GM13977 (cell line): ENCODE data around the gene PRR15L.
"Not testable (repeated sequence)": the region's sequence is repeated elsewhere in the genome, so short reads cannot be mapped to it uniquely, and the experiment has no call there.

Experiments
- DNase-seq: peaks from one replicate; pipeline ENCODE4 v3.0.0; 2012; ENCODE audit warnings: low spot score
- in situ Hi-C: fragments of 300-500 bp; cut with MboI; formaldehyde crosslinking; loops from one replicate; pipeline ENCODE4 v1.12.0; 2022; ENCODE audit warnings: low sequenced_read_pairs, low pct_unique_long_range_greater_than_20kb, mixed read lengths, inconsistent platforms; ENCODE audit not compliant: unreplicated experiment
- TF ChIP-seq, protein P1 (sequence below): IDR thresholded peaks from 2 replicates; pipeline ENCODE4 v1.5.1; 2012; ENCODE audit warnings: mild to moderate bottlenecking, control low read depth; ENCODE audit not compliant: insufficient read depth; ENCODE audit errors: extremely low read depth, missing control alignments

PRR15L gene

DNA sequence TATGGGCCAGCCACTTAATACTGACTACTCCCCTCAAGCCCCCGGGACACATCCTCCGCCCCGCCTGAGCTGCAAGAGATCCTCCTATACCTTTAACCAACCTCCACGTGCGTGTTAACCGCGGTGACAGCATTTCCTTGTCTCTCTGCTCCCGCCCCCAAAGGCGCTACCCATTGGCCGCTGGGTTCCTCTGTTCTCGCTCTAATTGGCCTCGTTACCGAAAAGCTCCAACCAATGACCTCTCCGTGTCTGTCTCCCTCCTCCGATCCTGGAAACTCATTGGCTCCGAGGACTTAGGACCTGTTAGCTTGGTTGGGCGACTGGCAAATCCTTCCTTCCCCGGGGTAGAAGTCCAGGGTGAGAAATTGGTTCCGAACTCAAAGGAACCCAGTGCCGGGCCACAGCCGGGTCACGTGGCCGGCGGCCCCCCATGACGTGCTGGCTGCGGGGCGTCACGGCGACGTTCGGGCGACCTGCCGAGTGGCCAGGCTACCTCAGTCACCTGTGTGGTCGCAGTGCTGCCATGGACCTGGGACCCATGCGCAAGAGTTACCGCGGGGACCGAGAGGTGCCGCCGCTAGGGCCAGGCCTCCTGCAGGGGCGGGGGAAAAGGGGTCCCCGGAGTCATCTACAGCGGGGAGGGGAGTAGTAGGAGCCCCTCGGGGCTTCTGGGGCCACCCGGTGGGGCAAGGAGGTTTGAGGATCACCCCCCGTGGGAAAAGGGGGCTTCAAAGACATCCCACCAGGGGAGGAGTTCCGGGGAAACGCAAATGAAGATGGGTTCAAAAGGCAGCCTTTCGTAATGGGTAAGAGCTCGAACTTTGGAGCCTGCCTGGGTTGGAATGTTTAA, 16.2 kb downstream of the PRR15L start, which contains the start of gene PNPO:
TSS of gene PNPO (plus strand) at position 326 of the 850 bp plus-strand sequence. CDS start at position 431, 105 bp downstream.
- TF ChIP-seq, protein P1, sequence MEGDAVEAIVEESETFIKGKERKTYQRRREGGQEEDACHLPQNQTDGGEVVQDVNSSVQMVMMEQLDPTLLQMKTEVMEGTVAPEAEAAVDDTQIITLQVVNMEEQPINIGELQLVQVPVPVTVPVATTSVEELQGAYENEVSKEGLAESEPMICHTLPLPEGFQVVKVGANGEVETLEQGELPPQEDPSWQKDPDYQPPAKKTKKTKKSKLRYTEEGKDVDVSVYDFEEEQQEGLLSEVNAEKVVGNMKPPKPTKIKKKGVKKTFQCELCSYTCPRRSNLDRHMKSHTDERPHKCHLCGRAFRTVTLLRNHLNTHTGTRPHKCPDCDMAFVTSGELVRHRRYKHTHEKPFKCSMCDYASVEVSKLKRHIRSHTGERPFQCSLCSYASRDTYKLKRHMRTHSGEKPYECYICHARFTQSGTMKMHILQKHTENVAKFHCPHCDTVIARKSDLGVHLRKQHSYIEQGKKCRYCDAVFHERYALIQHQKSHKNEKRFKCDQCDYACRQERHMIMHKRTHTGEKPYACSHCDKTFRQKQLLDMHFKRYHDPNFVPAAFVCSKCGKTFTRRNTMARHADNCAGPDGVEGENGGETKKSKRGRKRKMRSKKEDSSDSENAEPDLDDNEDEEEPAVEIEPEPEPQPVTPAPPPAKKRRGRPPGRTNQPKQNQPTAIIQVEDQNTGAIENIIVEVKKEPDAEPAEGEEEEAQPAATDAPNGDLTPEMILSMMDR: peak; percentile 15
- in situ Hi-C loops: no loop called here
- DNase-seq: peak; percentile 97

DNA sequence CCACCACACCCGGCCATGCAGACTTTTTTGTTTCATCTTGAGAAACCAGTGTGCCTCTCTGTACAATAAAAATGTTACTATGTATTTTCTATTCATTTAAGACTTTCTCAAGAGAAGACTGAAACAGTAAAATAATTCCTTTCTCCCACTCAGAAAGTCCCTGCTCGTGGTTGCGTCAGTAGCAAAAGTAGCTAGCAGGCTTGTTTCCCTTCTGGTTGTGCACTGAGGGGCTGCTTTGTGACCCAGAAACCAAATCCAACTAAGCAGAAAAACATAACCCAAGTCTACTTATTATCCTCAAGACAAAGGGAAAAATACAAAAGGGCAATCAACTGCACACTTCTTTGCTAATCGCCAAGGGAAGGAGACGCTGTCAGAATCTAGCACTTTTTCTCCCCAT, 19.7 kb downstream of the PRR15L start:
- DNase-seq: peak; percentile 69
- in situ Hi-C loops: no loop called here
- TF ChIP-seq, protein P1: no peak

DNA sequence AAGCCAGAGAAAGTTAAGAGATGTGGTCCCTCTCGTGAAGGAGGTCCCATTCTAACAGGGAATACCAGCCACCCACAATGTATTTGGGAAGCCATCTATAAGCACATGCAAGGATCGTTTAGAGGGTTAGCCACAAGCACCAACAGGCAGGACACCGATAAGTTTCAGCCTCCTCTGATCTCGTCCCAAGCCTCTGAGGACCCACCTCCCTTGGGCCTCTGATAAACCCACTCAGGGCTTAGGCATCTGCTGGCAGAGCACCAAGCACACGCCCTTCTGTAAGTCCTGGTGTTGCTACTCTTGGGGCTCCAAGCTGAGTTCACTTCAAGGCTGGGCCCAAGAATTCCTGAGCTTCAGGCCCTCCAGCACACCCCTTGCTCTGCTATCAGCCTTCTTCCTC, 21.7 kb downstream of the PRR15L start:
- in situ Hi-C loops: no loop called here
- TF ChIP-seq, protein P1: no peak
- no peak for DNase-seq

DNA sequence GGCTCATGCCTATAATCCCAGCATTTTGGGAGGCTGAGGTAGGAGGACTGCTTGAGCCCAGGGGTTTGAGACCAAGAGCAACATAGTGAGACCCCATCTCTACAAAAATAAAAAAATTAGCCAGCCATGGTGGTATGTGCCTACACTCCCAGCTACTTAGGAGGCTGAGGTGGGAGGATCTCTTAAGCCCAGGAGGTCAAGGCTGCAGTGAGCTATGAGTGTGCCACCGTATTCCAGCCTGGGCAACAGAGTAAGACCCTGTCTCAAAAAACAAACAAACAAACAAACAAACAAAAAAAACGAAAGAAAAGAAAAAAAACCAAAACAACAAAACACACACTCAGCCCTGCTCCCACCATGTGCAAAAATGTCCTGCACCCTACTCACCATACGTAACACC, 22.2 kb downstream of the PRR15L start:
- in situ Hi-C loops, DNase-seq: not testable (repeated sequence)

DNA sequence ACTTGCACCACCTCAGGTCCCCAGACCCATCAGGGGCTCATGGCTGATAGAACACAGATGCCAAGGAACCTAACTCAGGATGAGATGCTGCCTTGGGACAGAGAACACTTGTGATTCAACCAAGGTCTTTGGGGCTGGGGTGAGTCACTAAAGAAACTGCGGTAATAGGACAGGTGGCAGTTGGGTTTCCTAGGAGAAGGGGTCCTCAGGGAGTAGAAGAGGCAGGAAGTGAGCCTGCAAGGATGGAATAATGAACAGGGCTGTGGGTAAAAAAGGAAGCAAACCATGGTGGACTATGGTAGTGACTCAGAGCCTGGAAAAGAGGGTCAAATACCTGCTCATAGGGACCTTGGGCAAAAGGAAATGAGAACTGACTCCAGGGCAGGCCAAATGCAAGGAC, 22.8 kb downstream of the PRR15L start:
- in situ Hi-C loops: no loop called here
- TF ChIP-seq, protein P1: no peak

DNA sequence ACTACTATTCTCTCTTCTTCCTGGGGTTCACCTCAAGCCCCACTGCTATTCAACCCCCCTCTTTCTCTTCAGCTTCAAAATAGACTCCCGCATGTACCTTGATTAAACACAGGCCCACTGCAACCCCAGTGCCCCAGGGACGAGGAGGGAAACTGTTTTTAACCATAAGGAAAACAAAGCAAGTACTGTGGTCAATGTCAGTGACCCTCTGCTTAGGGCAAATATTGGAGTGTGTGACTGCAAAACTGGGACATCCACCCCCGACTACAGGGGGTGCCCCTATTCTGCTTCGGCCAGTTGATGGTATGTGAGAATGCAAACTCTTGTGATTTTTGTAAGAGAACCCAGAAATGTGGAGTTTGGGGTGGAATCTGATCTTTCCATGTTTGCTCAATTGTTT, 25.8 kb downstream of the PRR15L start:
- in situ Hi-C loops: no loop called here
- TF ChIP-seq, protein P1: no peak
- DNase-seq: no peak

More for the DNA sequence above, 22.8 kb downstream of the PRR15L start:
- DNase-seq: no peak

DNA sequence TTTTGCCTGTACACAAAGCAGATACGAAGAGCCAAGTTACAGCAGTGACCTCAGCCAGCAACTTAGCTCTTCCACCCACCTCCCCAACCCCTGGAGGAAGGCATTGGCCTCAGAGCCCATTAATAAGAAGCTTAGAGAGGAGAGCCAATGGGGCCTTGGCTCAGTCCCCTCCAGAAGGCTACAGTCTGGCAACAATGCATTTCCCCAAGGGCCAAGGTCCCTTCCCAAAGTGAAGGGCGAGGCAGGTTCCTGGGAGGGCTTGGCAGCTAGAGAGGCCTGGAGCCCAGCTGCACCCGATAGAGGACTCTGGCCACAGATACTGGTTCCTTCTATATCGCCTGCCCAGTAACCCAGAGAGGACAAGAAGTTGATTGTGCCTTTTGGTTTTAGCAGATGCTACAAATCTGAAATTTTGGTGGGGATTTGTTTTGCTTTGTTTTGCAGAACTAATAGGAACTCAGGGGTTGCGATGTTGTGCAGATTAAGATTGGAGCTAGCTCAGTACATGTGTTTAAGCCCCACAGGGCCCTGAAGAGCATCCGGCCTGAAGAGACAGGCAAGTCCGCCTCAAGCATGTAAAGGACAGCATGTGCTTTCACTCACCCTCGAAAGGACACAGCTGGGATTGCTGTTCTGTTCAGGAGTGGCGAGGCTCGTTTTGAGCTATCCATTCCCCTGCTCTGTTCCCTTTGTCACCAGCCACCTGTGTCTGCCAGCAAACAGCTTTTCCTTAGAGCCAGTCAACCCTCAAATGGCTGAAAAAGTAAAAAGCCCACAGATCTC, 28.3 kb downstream of the PRR15L start:
- in situ Hi-C loops: no loop called here
- TF ChIP-seq, protein P1: no peak
- DNase-seq: no peak
